ENCODE results near the gene INVS.
"Not testable (repeated sequence)": the region's sequence is repeated elsewhere in the genome, so short reads cannot be mapped to it uniquely, and the experiment has no call there.

Gene INVS

GRCh38 chr9:100134731-100135130, 35.7 kb downstream of the INVS start:
- no peak overlapping the region for H3K4me3 ChIP-seq (ENCODE audit: control insufficient read depth, low read depth, low read length)
- DNase-seq (ENCODE audit: low read depth) = no peak
- TF ChIP-seq CTCF (IDR thresholded peaks at IDR 0.05; ENCODE audit: control insufficient read depth, insufficient read depth, low read depth, low read length, missing control alignments) = no peak

GRCh38 chr9:100136799-100137198, 37.8 kb downstream of the INVS start:
- DNase-seq (ENCODE audit: low read depth) = not testable (repeated sequence)

GRCh38 chr9:100140303-100140702, 41.3 kb downstream of the INVS start:
- not testable (repeated sequence) for DNase-seq (ENCODE audit: low read depth); H3K4me3 ChIP-seq (ENCODE audit: control insufficient read depth, low read depth, low read length)

More at GRCh38 chr9:100136799-100137198, 37.8 kb downstream of the INVS start:
- not testable (repeated sequence) for H3K4me3 ChIP-seq (ENCODE audit: control insufficient read depth, low read depth, low read length)

DNA sequence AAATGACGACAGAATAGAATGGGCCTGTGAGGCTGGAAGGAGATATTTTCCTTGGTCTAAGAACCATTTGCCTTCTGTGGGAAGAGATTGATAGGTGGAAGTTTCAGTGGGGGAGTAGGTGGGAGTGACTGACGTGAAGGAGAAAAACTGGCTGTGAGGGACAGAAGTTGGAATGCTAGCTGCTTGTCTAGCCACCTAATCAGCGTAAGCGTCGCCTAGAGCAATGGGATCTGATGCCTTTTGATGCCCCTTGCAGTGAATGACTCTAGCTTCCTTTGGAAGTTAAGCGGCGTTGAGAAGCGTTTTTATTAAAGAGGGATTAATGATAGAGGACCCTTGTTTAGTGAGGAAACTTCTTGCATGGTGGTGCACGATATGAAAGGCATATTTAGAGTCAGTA, 42.8 kb downstream of the INVS start:
- not testable (repeated sequence) for DNase-seq (ENCODE audit: low read depth); H3K4me3 ChIP-seq (ENCODE audit: control insufficient read depth, low read depth, low read length)

DNA sequence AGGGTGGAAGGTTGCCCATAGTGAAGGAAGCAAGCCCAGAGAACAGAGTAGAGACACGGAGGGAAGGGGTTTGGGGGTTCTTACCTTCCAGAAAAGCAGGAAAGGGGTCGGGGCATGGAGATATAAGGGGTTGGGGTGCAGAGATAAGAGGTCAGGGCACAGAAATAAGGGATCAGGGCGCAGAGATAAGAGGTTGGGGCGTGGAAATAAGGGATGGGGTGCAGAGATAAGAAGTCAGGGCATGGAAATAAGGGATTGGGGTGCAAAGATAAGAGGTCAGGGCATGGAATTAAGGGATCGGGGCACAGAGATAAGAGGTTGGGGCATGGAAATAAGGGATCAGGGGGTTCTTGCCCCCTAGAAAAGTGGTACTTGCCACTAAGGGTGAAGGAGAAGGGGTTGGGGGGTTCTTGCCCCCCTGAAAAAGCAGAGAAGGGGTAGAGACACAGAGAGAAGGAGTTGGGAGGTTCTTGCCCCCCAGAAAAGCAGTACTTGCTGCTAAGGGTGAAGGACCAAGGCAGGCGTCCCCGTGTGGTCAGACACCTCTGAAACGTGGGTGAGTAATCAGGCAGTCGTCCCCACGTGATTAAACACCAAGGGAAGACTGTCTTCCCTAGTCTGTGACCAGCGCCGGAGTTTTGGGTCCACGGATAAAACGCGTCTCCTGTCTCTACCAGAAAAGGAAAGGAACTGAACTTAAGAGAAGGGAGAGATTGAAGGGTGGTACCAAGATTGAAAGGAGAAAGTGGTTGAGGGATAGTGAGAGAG, 46.3 kb downstream of the INVS start:
- not testable (repeated sequence) for H3K4me3 ChIP-seq (ENCODE audit: control insufficient read depth, low read depth, low read length); DNase-seq (ENCODE audit: low read depth)

DNA sequence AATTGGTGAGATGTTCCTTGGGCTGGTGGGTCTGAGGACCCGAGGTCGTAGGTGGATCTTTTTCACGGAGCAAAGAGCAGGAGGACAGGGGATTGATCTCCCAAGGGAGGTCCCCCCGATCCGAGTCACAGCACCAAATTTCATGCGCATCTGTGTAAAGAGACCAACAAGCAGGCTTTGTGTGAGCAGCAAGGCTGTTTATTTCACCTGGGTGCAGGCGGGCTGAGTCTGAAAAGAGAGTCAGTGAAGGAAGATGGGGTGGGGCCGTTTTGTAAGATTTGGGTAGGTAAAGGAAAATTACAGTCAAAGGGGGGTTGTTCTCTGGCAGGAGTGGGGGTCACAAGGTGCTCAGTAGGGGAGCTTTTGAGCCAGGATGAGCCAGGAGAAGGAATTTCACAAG, 46.9 kb downstream of the INVS start:
- H3K4me3 ChIP-seq (ENCODE audit: control insufficient read depth, low read depth, low read length); DNase-seq (ENCODE audit: low read depth): not testable (repeated sequence)

- H3K4me3 ChIP-seq (ENCODE audit: control insufficient read depth, low read depth, low read length) = no peak overlapping the region
- no peak for DNase-seq (ENCODE audit: low read depth)
- TF ChIP-seq CTCF (IDR thresholded peaks at IDR 0.05; ENCODE audit: control insufficient read depth, insufficient read depth, low read depth, low read length, missing control alignments) = no peak
These were observed 51.2 kb downstream of the INVS start for GRCh38 chr9:100150214-100150613.

- no peak overlapping the region for H3K4me3 ChIP-seq (ENCODE audit: control insufficient read depth, low read depth, low read length)
- TF ChIP-seq CTCF (IDR thresholded peaks at IDR 0.05; ENCODE audit: control insufficient read depth, insufficient read depth, low read depth, low read length, missing control alignments) = no peak
- no peak for DNase-seq (ENCODE audit: low read depth)
These were observed 61.0 kb downstream of the INVS start for GRCh38 chr9:100160021-100160420.

- TF ChIP-seq CTCF (IDR thresholded peaks at IDR 0.05; ENCODE audit: control insufficient read depth, insufficient read depth, low read depth, low read length, missing control alignments) = no peak
- no peak overlapping the region for H3K4me3 ChIP-seq (ENCODE audit: control insufficient read depth, low read depth, low read length)
These were observed 68.1 kb downstream of the INVS start for GRCh38 chr9:100167176-100167575.

More at GRCh38 chr9:100167176-100167575, 68.1 kb downstream of the INVS start:
- no peak for DNase-seq (ENCODE audit: low read depth)
